Central memory CD8-positive, alpha-beta T cell (primary cell): ENCODE results near the gene XIRP2.

Experiments
- ATAC-seq: fragments of 150-1000 bp; cut with Tn5 transposase; replicated peaks from 2 replicates; pipeline ENCODE4 v1.10.0; 2022; ENCODE audit warnings: mild to moderate bottlenecking, moderate FRiP score, moderate number of reproducible peaks; ENCODE audit not compliant: poor library complexity, severe bottlenecking; ENCODE audit errors: extremely low read depth
- DNase-seq, 2 donors: peaks; one replicate each; pipeline ENCODE4 v3.0.0; 2021; ENCODE audit warnings: low spot score in 2 of 2
- H3K27ac Mint-ChIP-seq: one replicate; pipeline ENCODE4 v1.8.0; 2022; ENCODE audit warnings: low read depth, mild to moderate bottlenecking, moderate library complexity, mixed read lengths
- H3K27me3 Mint-ChIP-seq: one replicate; pipeline ENCODE4 v1.8.0; 2022; ENCODE audit warnings: mixed read lengths
- H3K36me3 Mint-ChIP-seq: one replicate; pipeline ENCODE4 v1.8.0; 2022; ENCODE audit warnings: mild to moderate bottlenecking, moderate library complexity, mixed read lengths; ENCODE audit not compliant: insufficient read depth
- H3K4me1 Mint-ChIP-seq: one replicate; pipeline ENCODE4 v1.8.0; 2022; ENCODE audit warnings: mixed read lengths
- H3K4me3 Mint-ChIP-seq: one replicate; pipeline ENCODE4 v1.8.0; 2022; ENCODE audit warnings: mild to moderate bottlenecking, moderate library complexity, mixed read lengths
- H3K9me3 Mint-ChIP-seq: one replicate; pipeline ENCODE4 v1.8.0; 2022; ENCODE audit warnings: mixed read lengths

Gene XIRP2

DNA sequence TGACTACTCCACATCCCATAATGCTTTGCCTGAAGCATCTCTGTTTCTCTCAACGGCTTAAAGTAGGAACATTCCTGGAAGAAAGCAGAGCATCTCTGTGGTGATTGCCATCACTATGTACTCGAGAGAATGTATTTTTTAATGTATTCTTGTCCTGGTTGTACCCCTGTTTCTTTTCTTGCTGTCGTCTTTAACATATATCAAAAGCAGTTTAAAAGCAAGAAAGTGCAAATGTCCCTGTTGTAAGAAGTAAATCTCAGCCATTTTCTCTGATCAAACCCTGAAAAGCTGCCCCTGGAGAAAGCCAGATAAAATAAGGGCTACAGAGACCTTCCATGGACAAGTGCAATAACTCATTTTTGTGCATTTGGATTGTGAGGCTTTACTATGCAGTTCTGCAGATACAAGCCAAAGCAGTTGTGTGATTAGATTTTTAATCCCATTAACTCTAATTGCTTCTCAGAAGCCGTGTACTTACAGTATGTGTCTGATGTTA lies 70.8 kb downstream of the XIRP2 start:
- H3K27ac Mint-ChIP-seq: no peak overlapping the region

GRCh38 chr2:166959556-166959955 lies 71.3 kb downstream of the XIRP2 start:
- H3K27ac Mint-ChIP-seq: no peak overlapping the region
- H3K4me1 Mint-ChIP-seq: no peaks in the 10 kb centered on the region
- H3K27me3 Mint-ChIP-seq: no peaks in the 10 kb centered on the region
- no peaks in the 10 kb centered on the region for H3K36me3 Mint-ChIP-seq
- no peak overlapping the region for H3K4me3 Mint-ChIP-seq
- H3K9me3 Mint-ChIP-seq: peaks cover 19% of the 10 kb centered on the region
- no peak for ATAC-seq
- no peak for DNase-seq

More for the DNA sequence above, 70.8 kb downstream of the XIRP2 start:
- no peaks in the 10 kb centered on the region for H3K4me1 Mint-ChIP-seq
- H3K4me3 Mint-ChIP-seq: no peak overlapping the region
- DNase-seq (no peak), ATAC-seq (no peak)
- no peaks in the 10 kb centered on the region for H3K27me3 Mint-ChIP-seq
- no peaks in the 10 kb centered on the region for H3K36me3 Mint-ChIP-seq
- peaks cover 19% of the 10 kb centered on the region for H3K9me3 Mint-ChIP-seq

GRCh38 chr2:166960702-166961270 lies 72.5 kb downstream of the XIRP2 start:
- peaks cover 12% of the 10 kb centered on the region for H3K9me3 Mint-ChIP-seq
- ATAC-seq: no peak

DNA sequence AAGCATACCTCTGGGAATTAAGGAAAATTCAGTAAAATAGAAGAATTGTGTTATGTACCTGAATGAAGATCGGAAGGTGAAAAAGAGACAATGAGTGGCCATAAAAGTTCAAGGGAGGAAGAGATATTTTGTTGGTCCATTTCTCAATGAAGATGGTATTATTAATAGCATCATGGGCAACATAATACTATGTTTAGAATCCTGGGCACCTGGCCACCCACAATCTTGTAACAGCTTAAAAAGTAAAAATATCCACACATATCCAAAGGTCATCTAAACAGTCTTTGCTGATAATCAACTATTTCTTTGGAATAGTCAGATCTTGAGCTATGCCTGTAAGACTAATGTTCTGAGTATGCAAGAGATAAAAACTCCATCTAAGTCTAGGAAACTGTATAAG lies 73.7 kb downstream of the XIRP2 start:
- Mint-ChIP-seq H3K4me3 (no peak overlapping the region), H3K27ac (no peak overlapping the region), H3K9me3 (peaks cover 9% of the 10 kb centered on the region), H3K27me3 (no peaks in the 10 kb centered on the region), H3K4me1 (no peaks in the 10 kb centered on the region), H3K36me3 (no peaks in the 10 kb centered on the region)
- DNase-seq (no peak), ATAC-seq (no peak)

More at GRCh38 chr2:166960702-166961270, 72.5 kb downstream of the XIRP2 start:
- Mint-ChIP-seq H3K4me3 (no peak overlapping the region), H3K27me3 (no peaks in the 10 kb centered on the region), H3K4me1 (no peaks in the 10 kb centered on the region), H3K36me3 (no peaks in the 10 kb centered on the region), H3K27ac (no peak overlapping the region)
- no peak for DNase-seq

DNA sequence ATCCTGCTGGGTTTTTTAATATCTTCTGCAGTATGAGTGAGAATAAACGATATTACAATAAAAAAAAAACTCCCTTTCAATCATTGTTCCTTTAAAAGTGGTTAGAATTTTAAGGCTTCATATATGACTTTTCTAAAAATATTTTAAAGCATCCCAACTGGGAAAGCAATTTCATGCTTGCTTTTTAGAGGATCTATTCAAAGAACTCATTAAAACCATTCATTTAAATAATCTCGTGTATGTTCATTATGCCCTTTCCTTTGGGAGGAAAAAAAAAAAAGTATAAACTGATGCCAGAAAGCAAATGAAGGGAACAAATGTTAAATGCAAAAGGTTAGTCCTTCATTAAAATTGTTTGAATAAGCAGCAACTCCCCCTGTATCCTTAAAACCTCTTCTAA lies 81.2 kb downstream of the XIRP2 start:
- DNase-seq (no peak), ATAC-seq (no peak)
- Mint-ChIP-seq H3K4me1 (no peaks in the 10 kb centered on the region), H3K27ac (no peak overlapping the region), H3K9me3 (peaks cover 5% of the 10 kb centered on the region), H3K4me3 (no peak overlapping the region), H3K36me3 (no peaks in the 10 kb centered on the region), H3K27me3 (no peaks in the 10 kb centered on the region)

- Mint-ChIP-seq H3K27ac (no peak overlapping the region), H3K9me3 (peaks cover 20% of the 10 kb centered on the region), H3K4me3 (no peak overlapping the region), H3K27me3 (no peaks in the 10 kb centered on the region), H3K4me1 (no peaks in the 10 kb centered on the region), H3K36me3 (no peaks in the 10 kb centered on the region)
- DNase-seq (no peak), ATAC-seq (no peak)
These were observed 83.7 kb downstream of the XIRP2 start for GRCh38 chr2:166972002-166972401.

DNA sequence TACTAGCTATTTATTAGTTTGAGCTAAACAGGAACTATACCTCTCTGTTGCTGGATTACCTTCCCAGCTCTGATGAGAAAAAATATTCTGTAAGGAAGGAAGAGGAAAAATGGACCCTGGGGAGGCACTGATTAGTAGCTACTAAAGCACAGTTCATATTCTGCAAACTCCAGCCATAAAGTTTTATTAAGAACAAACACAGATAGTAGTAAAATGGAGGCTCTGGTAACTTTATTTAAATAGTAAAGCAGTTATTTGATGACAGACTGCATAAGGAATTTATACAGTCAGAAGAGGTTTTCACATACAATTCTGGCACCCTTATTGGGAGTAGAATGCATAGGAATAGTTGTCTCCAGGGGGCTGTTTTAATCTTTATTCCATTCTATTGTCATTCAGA lies 84.1 kb downstream of the XIRP2 start:
- Mint-ChIP-seq H3K4me1 (no peaks in the 10 kb centered on the region), H3K4me3 (no peak overlapping the region), H3K27me3 (no peaks in the 10 kb centered on the region), H3K9me3 (peaks cover 20% of the 10 kb centered on the region), H3K36me3 (no peaks in the 10 kb centered on the region), H3K27ac (no peak overlapping the region)
- DNase-seq (no peak), ATAC-seq (no peak)

GRCh38 chr2:166984188-166984587 lies 95.9 kb downstream of the XIRP2 start:
- Mint-ChIP-seq H3K27ac (no peak overlapping the region), H3K27me3 (no peaks in the 10 kb centered on the region), H3K4me1 (no peaks in the 10 kb centered on the region), H3K36me3 (no peaks in the 10 kb centered on the region), H3K4me3 (no peak overlapping the region), H3K9me3 (peaks cover 20% of the 10 kb centered on the region)
- ATAC-seq: no peak
- DNase-seq: no peak

DNA sequence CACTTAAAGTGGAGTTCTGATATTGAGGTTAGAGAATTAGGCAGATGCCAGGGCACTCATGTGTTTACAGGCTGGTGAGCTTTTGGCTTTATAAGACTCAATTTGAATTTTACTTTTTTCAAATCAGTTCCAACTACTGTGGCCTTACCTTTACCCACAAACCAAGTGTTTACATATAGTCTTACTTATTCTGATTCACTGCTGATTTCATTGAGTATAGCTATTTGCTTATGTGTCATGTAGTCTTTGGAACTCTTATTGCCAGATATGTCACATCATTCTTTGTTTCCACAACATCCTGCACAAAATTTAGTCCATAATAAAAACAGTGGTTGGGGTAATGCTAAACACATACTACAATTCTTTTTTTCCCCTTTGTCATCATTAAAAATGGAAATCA lies 96.5 kb downstream of the XIRP2 start:
- H3K27ac Mint-ChIP-seq: no peak overlapping the region
- H3K27me3 Mint-ChIP-seq: no peaks in the 10 kb centered on the region
- H3K36me3 Mint-ChIP-seq: no peaks in the 10 kb centered on the region
- DNase-seq (no peak), ATAC-seq (no peak)
- H3K9me3 Mint-ChIP-seq: peaks cover 20% of the 10 kb centered on the region
- no peak overlapping the region for H3K4me3 Mint-ChIP-seq
- no peaks in the 10 kb centered on the region for H3K4me1 Mint-ChIP-seq

DNA sequence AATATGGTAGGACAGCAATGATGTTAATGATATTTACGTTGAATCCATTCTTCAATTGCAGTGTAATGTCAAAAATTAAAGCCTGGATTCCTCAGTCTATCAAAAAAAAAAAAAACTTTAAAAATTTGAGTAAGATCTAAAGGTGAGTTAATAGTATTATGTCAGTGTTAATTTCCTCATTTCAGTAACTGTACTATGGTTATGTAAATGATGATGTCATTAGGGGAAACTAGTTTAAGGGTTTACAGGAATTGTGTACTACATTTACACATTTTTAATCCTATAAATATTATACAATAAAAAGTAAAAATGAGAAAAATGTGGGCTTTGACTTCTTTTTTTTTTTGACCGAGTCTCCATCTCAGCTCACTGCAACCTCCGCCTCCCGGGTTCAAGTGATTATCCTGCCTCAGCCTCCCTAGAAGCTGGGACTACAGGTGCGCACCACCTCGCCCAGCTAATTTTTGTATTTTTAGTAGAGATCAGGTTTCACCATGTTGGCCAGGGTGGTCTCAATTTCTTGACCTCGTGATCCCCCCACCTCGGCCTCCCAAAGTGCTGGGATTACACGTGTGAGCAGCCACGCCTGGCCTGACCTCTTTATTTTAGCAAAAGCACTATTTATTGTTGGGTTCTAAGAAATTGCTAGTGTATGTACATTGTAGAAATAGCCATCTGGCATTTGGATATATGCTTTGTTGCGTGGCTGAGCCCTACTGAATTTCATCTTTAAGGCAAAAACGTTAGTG lies 106.5 kb downstream of the XIRP2 start:
- Mint-ChIP-seq H3K27ac (no peak overlapping the region), H3K27me3 (no peaks in the 10 kb centered on the region), H3K4me1 (no peaks in the 10 kb centered on the region), H3K9me3 (no peaks in the 10 kb centered on the region), H3K4me3 (no peak overlapping the region), H3K36me3 (no peaks in the 10 kb centered on the region)
- DNase-seq (no peak), ATAC-seq (no peak)

- H3K27me3 Mint-ChIP-seq: no peaks in the 10 kb centered on the region
- H3K4me3 Mint-ChIP-seq: no peak overlapping the region
- no peak for ATAC-seq
- no peak overlapping the region for H3K27ac Mint-ChIP-seq
- no peaks in the 10 kb centered on the region for H3K4me1 Mint-ChIP-seq
- no peaks in the 10 kb centered on the region for H3K36me3 Mint-ChIP-seq
- H3K9me3 Mint-ChIP-seq: no peaks in the 10 kb centered on the region
- DNase-seq: no peak
These were observed 108.2 kb downstream of the XIRP2 start for GRCh38 chr2:166996465-166996864.

DNA sequence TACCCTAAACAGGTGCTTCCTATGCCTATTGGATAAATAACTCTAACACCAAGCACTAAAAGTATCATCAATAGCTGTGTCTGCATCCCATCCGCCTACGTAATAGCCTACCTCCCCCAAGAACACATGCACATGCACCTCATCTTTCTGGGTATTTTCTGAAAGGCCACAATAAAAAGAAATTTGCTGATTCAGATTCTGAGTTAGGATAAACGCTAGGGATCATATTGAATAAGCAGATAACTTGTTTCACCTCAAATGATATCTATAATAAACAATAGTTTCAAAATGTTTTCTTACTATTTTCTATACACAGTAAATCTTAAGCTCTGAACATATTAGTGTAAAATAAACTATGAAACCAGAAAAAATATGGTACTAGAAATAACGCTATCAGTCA lies 112.9 kb downstream of the XIRP2 start:
- no peak overlapping the region for H3K27ac Mint-ChIP-seq
- H3K9me3 Mint-ChIP-seq: peaks cover 11% of the 10 kb centered on the region
- H3K36me3 Mint-ChIP-seq: no peaks in the 10 kb centered on the region
- H3K27me3 Mint-ChIP-seq: no peaks in the 10 kb centered on the region
- no peak for DNase-seq
- no peaks in the 10 kb centered on the region for H3K4me1 Mint-ChIP-seq
- no peak overlapping the region for H3K4me3 Mint-ChIP-seq
- ATAC-seq: no peak

DNA sequence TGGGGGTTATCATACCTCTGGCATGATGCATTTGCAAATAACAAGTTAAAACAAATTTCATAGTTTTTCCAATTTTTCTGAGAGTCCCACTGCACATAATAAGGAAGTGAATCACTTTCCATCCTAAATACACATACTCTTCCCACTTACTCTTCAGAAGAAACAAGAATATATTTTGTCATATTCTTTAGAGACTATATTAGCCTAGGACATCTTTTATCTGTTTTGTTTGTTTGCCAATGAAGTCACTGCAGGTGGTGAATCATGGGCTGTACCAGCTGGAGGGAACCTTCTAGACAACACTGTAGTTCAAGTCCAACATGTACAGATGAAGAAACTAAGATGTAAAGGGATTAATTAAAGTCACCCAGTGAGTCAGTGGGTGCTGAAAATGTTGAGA lies 116.8 kb downstream of the XIRP2 start:
- H3K27me3 Mint-ChIP-seq: no peaks in the 10 kb centered on the region
- DNase-seq: no peak
- no peak overlapping the region for H3K4me3 Mint-ChIP-seq
- no peaks in the 10 kb centered on the region for H3K4me1 Mint-ChIP-seq
- no peak overlapping the region for H3K27ac Mint-ChIP-seq
- ATAC-seq: no peak
- H3K36me3 Mint-ChIP-seq: no peaks in the 10 kb centered on the region
- H3K9me3 Mint-ChIP-seq: peaks cover 11% of the 10 kb centered on the region
